Measurements from ENCODE around the gene MYRIP.

MYRIP gene

GRCh38 chr3:39980058-39980457, 170.6 kb downstream of the MYRIP start:
- no peak overlapping the region for H3K4ac ChIP-seq (ENCODE audit: low read length)
- H3K23ac ChIP-seq (ENCODE audit: low read depth, low read length, poor library complexity) = no peak overlapping the region
- no peak overlapping the region for H3K18ac ChIP-seq (ENCODE audit: low read length)
- H4K8ac ChIP-seq (ENCODE audit: low read depth, low read length) = no peak overlapping the region
- H2BK12ac ChIP-seq (ENCODE audit: low read length) = no peak overlapping the region
- WGBS, 2 donors (ENCODE audit: extremely low coverage in 2 of 2, insufficient read length in 2 of 2, insufficient replicate concordance in 1 of 2) = no CpG with 5 or more reads among the region's 4 CpGs
- H2BK120ac ChIP-seq (ENCODE audit: low read depth, low read length) = no peak overlapping the region
- H3K9ac ChIP-seq (ENCODE audit: low read depth, low read length, poor library complexity) = no peak overlapping the region
- no peaks in the 10 kb centered on the region for H3K27me3 ChIP-seq (ENCODE audit: control insufficient read depth in 3 of 3, insufficient read depth in 3 of 3, low read depth in 1 of 3, low read length in 3 of 3)
- no peak overlapping the region for H2AK5ac ChIP-seq (ENCODE audit: low read depth, low read length)
- no peak overlapping the region for H2AFZ ChIP-seq (ENCODE audit: low read length)
- no peak overlapping the region for H3K4me2 ChIP-seq (ENCODE audit: insufficient read depth, low read length, poor library complexity, severe bottlenecking)
- no peaks in the 10 kb centered on the region for H3K79me1 ChIP-seq (ENCODE audit: low read depth, low read length)
- H2BK15ac ChIP-seq (ENCODE audit: low read length) = no peak overlapping the region
- no peak overlapping the region for H2BK5ac ChIP-seq (ENCODE audit: low read length)
- H3K27ac ChIP-seq (replicated peaks; ENCODE audit: low read length) = no peak overlapping the region
- no peak for DNase-seq (ENCODE audit: low spot score)
- H3K4me1 ChIP-seq (ENCODE audit: control insufficient read depth in 2 of 2, insufficient read depth in 1 of 2, low read depth in 1 of 2, low read length in 2 of 2) = no peaks in the 10 kb centered on the region
- H3K14ac ChIP-seq (ENCODE audit: low read length) = no peak overlapping the region
- no peaks in the 10 kb centered on the region for H3K9me3 ChIP-seq (replicated peaks in 1 of 2; ENCODE audit: control insufficient read depth in 2 of 2, insufficient read depth in 1 of 2, low read depth in 1 of 2, low read length in 2 of 2)
- no peaks in the 10 kb centered on the region for H3K36me3 ChIP-seq (replicated peaks in 1 of 2; ENCODE audit: control insufficient read depth in 2 of 2, insufficient read depth in 2 of 2, low read length in 2 of 2)
- H4K91ac ChIP-seq (ENCODE audit: low read depth, low read length, poor library complexity) = no peak overlapping the region
- no peak overlapping the region for H3K4me3 ChIP-seq (ENCODE audit: low read length in 2 of 2)

GRCh38 chr3:39980781-39981180, 171.4 kb downstream of the MYRIP start:
- Histone ChIP-seq H3K9ac (ENCODE audit: low read depth, low read length, poor library complexity) (no peak overlapping the region), H2BK120ac (ENCODE audit: low read depth, low read length) (no peak overlapping the region), H3K4ac (ENCODE audit: low read length) (no peak overlapping the region), H3K79me1 (ENCODE audit: low read depth, low read length) (no peaks in the 10 kb centered on the region), H2BK12ac (ENCODE audit: low read length) (no peak overlapping the region), H2BK5ac (ENCODE audit: low read length) (no peak overlapping the region), H3K4me3 (ENCODE audit: low read length in 2 of 2) (no peak overlapping the region), H3K4me2 (ENCODE audit: insufficient read depth, low read length, poor library complexity, severe bottlenecking) (no peak overlapping the region), H3K27me3 (ENCODE audit: control insufficient read depth in 3 of 3, insufficient read depth in 3 of 3, low read depth in 1 of 3, low read length in 3 of 3) (no peaks in the 10 kb centered on the region), H3K9me3 (replicated peaks in 1 of 2; ENCODE audit: control insufficient read depth in 2 of 2, insufficient read depth in 1 of 2, low read depth in 1 of 2, low read length in 2 of 2) (no peaks in the 10 kb centered on the region), H2AFZ (ENCODE audit: low read length) (no peak overlapping the region), H3K18ac (ENCODE audit: low read length) (no peak overlapping the region), H2AK5ac (ENCODE audit: low read depth, low read length) (no peak overlapping the region), H3K36me3 (replicated peaks in 1 of 2; ENCODE audit: control insufficient read depth in 2 of 2, insufficient read depth in 2 of 2, low read length in 2 of 2) (no peaks in the 10 kb centered on the region), H4K8ac (ENCODE audit: low read depth, low read length) (no peak overlapping the region), H3K23ac (ENCODE audit: low read depth, low read length, poor library complexity) (no peak overlapping the region), H3K4me1 (ENCODE audit: control insufficient read depth in 2 of 2, insufficient read depth in 1 of 2, low read depth in 1 of 2, low read length in 2 of 2) (no peaks in the 10 kb centered on the region), H3K27ac (replicated peaks; ENCODE audit: low read length) (no peak overlapping the region), H2BK15ac (ENCODE audit: low read length) (no peak overlapping the region), H3K14ac (ENCODE audit: low read length) (no peak overlapping the region), H4K91ac (ENCODE audit: low read depth, low read length, poor library complexity) (no peak overlapping the region)
- 100% methylated on average over 1 to 2 of the region's 3 CpGs for WGBS, 2 donors (ENCODE audit: extremely low coverage in 2 of 2, insufficient read length in 2 of 2, insufficient replicate concordance in 1 of 2)
- no peak for DNase-seq (ENCODE audit: low spot score)

- DNase-seq (ENCODE audit: low spot score) = no peak
These were observed 172.3 kb downstream of the MYRIP start for GRCh38 chr3:39981547-39982184.

GRCh38 chr3:39982665-39983357, 173.4 kb downstream of the MYRIP start:
- Histone ChIP-seq H2AFZ (ENCODE audit: low read length) (no peak overlapping the region), H2BK120ac (ENCODE audit: low read depth, low read length) (no peak overlapping the region), H2BK12ac (ENCODE audit: low read length) (no peak overlapping the region), H3K4me3 (ENCODE audit: low read length in 2 of 2) (no peak overlapping the region), H3K4me2 (ENCODE audit: insufficient read depth, low read length, poor library complexity, severe bottlenecking) (no peak overlapping the region), H3K4me1 (ENCODE audit: control insufficient read depth in 2 of 2, insufficient read depth in 1 of 2, low read depth in 1 of 2, low read length in 2 of 2) (no peaks in the 10 kb centered on the region), H2BK5ac (ENCODE audit: low read length) (no peak overlapping the region), H3K4ac (ENCODE audit: low read length) (no peak overlapping the region), H4K91ac (ENCODE audit: low read depth, low read length, poor library complexity) (no peak overlapping the region), H3K23ac (ENCODE audit: low read depth, low read length, poor library complexity) (no peak overlapping the region), H2BK15ac (ENCODE audit: low read length) (no peak overlapping the region), H3K79me1 (ENCODE audit: low read depth, low read length) (no peaks in the 10 kb centered on the region), H3K36me3 (replicated peaks in 1 of 2; ENCODE audit: control insufficient read depth in 2 of 2, insufficient read depth in 2 of 2, low read length in 2 of 2) (no peaks in the 10 kb centered on the region), H3K9me3 (replicated peaks in 1 of 2; ENCODE audit: control insufficient read depth in 2 of 2, insufficient read depth in 1 of 2, low read depth in 1 of 2, low read length in 2 of 2) (no peaks in the 10 kb centered on the region), H3K14ac (ENCODE audit: low read length) (no peak overlapping the region), H3K9ac (ENCODE audit: low read depth, low read length, poor library complexity) (no peak overlapping the region), H2AK5ac (ENCODE audit: low read depth, low read length) (no peak overlapping the region), H3K27me3 (ENCODE audit: control insufficient read depth in 3 of 3, insufficient read depth in 3 of 3, low read depth in 1 of 3, low read length in 3 of 3) (no peaks in the 10 kb centered on the region), H3K18ac (ENCODE audit: low read length) (no peak overlapping the region), H3K27ac (replicated peaks; ENCODE audit: low read length) (no peak overlapping the region), H4K8ac (ENCODE audit: low read depth, low read length) (no peak overlapping the region)
- DNase-seq (ENCODE audit: low spot score) = no peak
- no CpG with 5 or more reads among the region's 7 CpGs for WGBS, 2 donors (ENCODE audit: extremely low coverage in 2 of 2, insufficient read length in 2 of 2, insufficient replicate concordance in 1 of 2)

More at GRCh38 chr3:39981547-39982184, 172.3 kb downstream of the MYRIP start:
- Histone ChIP-seq H3K36me3 (replicated peaks in 1 of 2; ENCODE audit: control insufficient read depth in 2 of 2, insufficient read depth in 2 of 2, low read length in 2 of 2) (no peaks in the 10 kb centered on the region), H2BK120ac (ENCODE audit: low read depth, low read length) (no peak overlapping the region), H3K79me1 (ENCODE audit: low read depth, low read length) (no peaks in the 10 kb centered on the region), H3K27me3 (ENCODE audit: control insufficient read depth in 3 of 3, insufficient read depth in 3 of 3, low read depth in 1 of 3, low read length in 3 of 3) (no peaks in the 10 kb centered on the region), H3K4ac (ENCODE audit: low read length) (no peak overlapping the region), H3K14ac (ENCODE audit: low read length) (no peak overlapping the region), H2BK12ac (ENCODE audit: low read length) (no peak overlapping the region), H3K4me1 (ENCODE audit: control insufficient read depth in 2 of 2, insufficient read depth in 1 of 2, low read depth in 1 of 2, low read length in 2 of 2) (no peaks in the 10 kb centered on the region), H3K18ac (ENCODE audit: low read length) (no peak overlapping the region), H3K23ac (ENCODE audit: low read depth, low read length, poor library complexity) (no peak overlapping the region), H4K8ac (ENCODE audit: low read depth, low read length) (no peak overlapping the region), H3K9me3 (replicated peaks in 1 of 2; ENCODE audit: control insufficient read depth in 2 of 2, insufficient read depth in 1 of 2, low read depth in 1 of 2, low read length in 2 of 2) (no peaks in the 10 kb centered on the region), H3K4me2 (ENCODE audit: insufficient read depth, low read length, poor library complexity, severe bottlenecking) (no peak overlapping the region), H4K91ac (ENCODE audit: low read depth, low read length, poor library complexity) (no peak overlapping the region), H2BK5ac (ENCODE audit: low read length) (no peak overlapping the region), H3K27ac (replicated peaks; ENCODE audit: low read length) (no peak overlapping the region), H2AFZ (ENCODE audit: low read length) (no peak overlapping the region), H3K4me3 (ENCODE audit: low read length in 2 of 2) (no peak overlapping the region), H3K9ac (ENCODE audit: low read depth, low read length, poor library complexity) (no peak overlapping the region), H2BK15ac (ENCODE audit: low read length) (no peak overlapping the region), H2AK5ac (ENCODE audit: low read depth, low read length) (no peak overlapping the region)
- no CpG with 5 or more reads among the region's 1 CpG for WGBS, 2 donors (ENCODE audit: extremely low coverage in 2 of 2, insufficient read length in 2 of 2, insufficient replicate concordance in 1 of 2)
